ENCODE results near the gene PABPN1. TPM values are rescaled to one million over a fixed set of nuclear protein-coding genes. Genes with fewer than 3 reads are reported as not detected.

PABPN1 gene
- total and polyA plus RNA-seq, 4 experiments from 2014 or later = 91.7 to 196 (median 159) TPM

DNA sequence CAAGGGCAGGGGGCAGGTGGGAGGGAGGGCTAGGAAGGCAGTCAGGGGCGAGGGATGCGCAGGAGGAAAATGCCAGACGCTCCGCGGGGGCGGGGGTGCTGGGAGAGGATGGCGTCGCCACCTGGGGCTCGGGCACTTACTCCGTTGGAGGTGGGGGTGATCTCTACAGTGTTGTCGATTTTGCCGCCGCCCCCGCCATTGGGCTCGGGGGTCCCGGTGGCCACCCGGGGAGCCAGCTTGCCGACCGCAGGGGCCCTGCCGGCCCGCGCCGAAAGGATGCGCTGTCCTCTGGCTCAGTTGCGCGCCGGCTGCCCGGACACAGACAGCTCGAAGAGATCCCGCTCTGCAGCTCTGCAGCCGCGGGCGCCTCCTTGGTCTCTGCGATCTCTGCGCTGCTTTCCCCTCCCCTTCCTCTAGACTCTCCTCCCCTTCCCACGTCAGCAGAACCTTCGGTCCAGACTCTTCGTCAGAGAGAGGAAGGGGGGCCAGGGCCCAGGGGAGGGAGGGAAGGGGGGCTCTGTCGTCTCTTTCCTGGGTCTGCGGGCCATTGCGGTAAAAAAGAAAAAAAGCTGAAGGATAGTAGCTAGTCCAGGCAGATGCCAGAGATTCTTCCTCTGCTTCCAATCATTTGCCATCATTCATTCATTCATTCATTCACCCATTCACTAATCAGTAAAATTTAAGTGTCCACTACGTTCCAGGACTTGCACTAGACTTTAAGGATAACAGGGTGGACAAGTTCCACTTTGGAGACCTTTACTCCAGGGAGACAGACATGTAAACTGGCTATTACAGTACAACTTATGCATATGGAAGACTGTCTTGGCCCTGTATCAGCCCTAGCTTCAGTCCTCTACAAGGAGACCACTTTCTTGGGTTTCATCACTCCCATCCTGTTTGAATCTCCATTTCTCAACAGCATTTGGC, 31.5 kb downstream of the PABPN1 start, which contains the start of gene SLC22A17:
Gene SLC22A17 (minus strand): TSS at position 382 of the 927 bp plus-strand sequence.
- ChIA-PET POLR2A (ENCODE audit: partially characterized antibody) (interaction anchor here (0.6 to 1.8 kb wide), 4 partner anchors 32 to 258 kb away, joined by 3 to 7 read pairs (median 3); partner anchors contain the start of genes ACIN1, C14orf119, HOMEZ and PABPN1), CTCF (ENCODE audit: partially characterized antibody) (interaction anchor here (0.9 to 2.0 kb wide), 3 partner anchors 20 to 28 kb away, joined by 3 to 8 read pairs (median 4); no protein-coding TSS in a partner anchor)
- peaks cover 8 to 24% (median 15%) of the 10 kb centered on the region in 4 donors for H3K4me1 Mint-ChIP-seq
- no peaks in the 10 kb centered on the region for H3K36me3 ChIP-seq (ENCODE audit: insufficient read depth, low read length)
- no peaks in the 10 kb centered on the region for H3K9me3 Mint-ChIP-seq
- peaks cover 4% of the 10 kb centered on the region for H3K27me3 ChIP-seq (ENCODE audit: insufficient read depth, low read length)
- H3K4me3 Mint-ChIP-seq = peak within 1 kb of the TSS; percentile 80 to 91 (median 86)
- H3K4me3 ChIP-seq (ENCODE audit: low read length in 2 of 2) = peak within 1 kb of the TSS; percentile 51 to 56
- peaks cover 7% of the 10 kb centered on the region for H3K4me1 ChIP-seq (ENCODE audit: insufficient read depth, low read length)
- H3K27ac ChIP-seq (ENCODE audit: low read depth, low read length) = no peak within 1 kb of the TSS
- DNase-seq = peak; percentile 48 to 69 (median 50)
- H3K9me3 ChIP-seq (ENCODE audit: control insufficient read depth in 1 of 2, low read length in 2 of 2) = no peaks in the 10 kb centered on the region
- peak within 1 kb of the TSS in 5 of 7 donors; percentile 45 to 86 (median 74) for H3K27ac Mint-ChIP-seq
- intact Hi-C loops (cut with micrococcal nuclease) = loop anchor here (1.0 kb wide), 1 partner anchor 31 kb away; the partner anchor contains the start of gene PABPN1
- no peaks in the 10 kb centered on the region for H3K36me3 Mint-ChIP-seq
- peaks cover 34 to 48% of the 10 kb centered on the region in 2 donors for H3K27me3 Mint-ChIP-seq

- no peaks in the 10 kb centered on the region for H3K9me3 Mint-ChIP-seq
- Histone ChIP-seq H3K27me3 (ENCODE audit: insufficient read depth, low read length) (peaks cover 4% of the 10 kb centered on the region), H3K27ac (ENCODE audit: low read depth, low read length) (no peak overlapping the region), H3K36me3 (ENCODE audit: insufficient read depth, low read length) (no peaks in the 10 kb centered on the region), H3K9me3 (ENCODE audit: control insufficient read depth in 1 of 2, low read length in 2 of 2) (no peaks in the 10 kb centered on the region), H3K4me3 (ENCODE audit: low read length in 2 of 2) (no peak overlapping the region), H3K4me1 (ENCODE audit: insufficient read depth, low read length) (peaks cover 7% of the 10 kb centered on the region)
- DNase-seq = no peak
- intact Hi-C loops (cut with micrococcal nuclease) = no loop called here
- ChIA-PET CTCF (ENCODE audit: partially characterized antibody) (interaction anchor here (0.8 to 2.0 kb wide), 4 partner anchors 20 to 27 kb away, joined by 3 to 8 read pairs (median 4); no protein-coding TSS in a partner anchor), POLR2A (ENCODE audit: partially characterized antibody) (interaction anchor here (1.0 to 1.8 kb wide), 4 partner anchors 33 to 277 kb away, joined by 3 to 7 read pairs (median 3); partner anchors contain the start of genes ACIN1, C14orf119, HOMEZ and PABPN1)
- peak overlapping the region; percentile 80 to 91 (median 86) for H3K4me3 Mint-ChIP-seq
- H3K36me3 Mint-ChIP-seq = no peaks in the 10 kb centered on the region
- H3K4me1 Mint-ChIP-seq = peaks cover 8 to 24% (median 15%) of the 10 kb centered on the region in 4 donors
- H3K27me3 Mint-ChIP-seq = peaks cover 34 to 46% of the 10 kb centered on the region in 2 donors
- peak overlapping the region in 4 of 7 donors; percentile 13 to 86 (median 50) for H3K27ac Mint-ChIP-seq
These were observed 32.1 kb downstream of the PABPN1 start for GRCh38 chr14:23353433-23353780.

GRCh38 chr14:23354990-23355389, 33.7 kb downstream of the PABPN1 start:
- H3K36me3 ChIP-seq (ENCODE audit: insufficient read depth, low read length) = no peaks in the 10 kb centered on the region
- peaks cover 8 to 24% (median 15%) of the 10 kb centered on the region in 4 donors for H3K4me1 Mint-ChIP-seq
- ChIA-PET CTCF (ENCODE audit: partially characterized antibody) (no interaction called here), POLR2A (ENCODE audit: partially characterized antibody) (interaction anchor here (0.7 kb wide), 1 partner anchor 52 kb away, joined by 3 read pairs; the partner anchor contains the start of gene PPP1R3E)
- H3K36me3 Mint-ChIP-seq = no peaks in the 10 kb centered on the region
- H3K9me3 ChIP-seq (ENCODE audit: control insufficient read depth in 1 of 2, low read length in 2 of 2) = no peaks in the 10 kb centered on the region
- H3K27ac ChIP-seq (ENCODE audit: low read depth, low read length) = no peak overlapping the region
- H3K27me3 ChIP-seq (ENCODE audit: insufficient read depth, low read length) = peaks cover 4% of the 10 kb centered on the region
- H3K4me3 Mint-ChIP-seq = no peak overlapping the region
- H3K27ac Mint-ChIP-seq = peak overlapping the region in 1 of 7 donors; percentile 53
- peaks cover 7% of the 10 kb centered on the region for H3K4me1 ChIP-seq (ENCODE audit: insufficient read depth, low read length)
- peaks cover 34 to 43% of the 10 kb centered on the region in 2 donors for H3K27me3 Mint-ChIP-seq
- intact Hi-C loops (cut with micrococcal nuclease) = no loop called here
- no peak for DNase-seq
- H3K9me3 Mint-ChIP-seq = no peaks in the 10 kb centered on the region
- H3K4me3 ChIP-seq (ENCODE audit: low read length in 2 of 2) = no peak overlapping the region

DNA sequence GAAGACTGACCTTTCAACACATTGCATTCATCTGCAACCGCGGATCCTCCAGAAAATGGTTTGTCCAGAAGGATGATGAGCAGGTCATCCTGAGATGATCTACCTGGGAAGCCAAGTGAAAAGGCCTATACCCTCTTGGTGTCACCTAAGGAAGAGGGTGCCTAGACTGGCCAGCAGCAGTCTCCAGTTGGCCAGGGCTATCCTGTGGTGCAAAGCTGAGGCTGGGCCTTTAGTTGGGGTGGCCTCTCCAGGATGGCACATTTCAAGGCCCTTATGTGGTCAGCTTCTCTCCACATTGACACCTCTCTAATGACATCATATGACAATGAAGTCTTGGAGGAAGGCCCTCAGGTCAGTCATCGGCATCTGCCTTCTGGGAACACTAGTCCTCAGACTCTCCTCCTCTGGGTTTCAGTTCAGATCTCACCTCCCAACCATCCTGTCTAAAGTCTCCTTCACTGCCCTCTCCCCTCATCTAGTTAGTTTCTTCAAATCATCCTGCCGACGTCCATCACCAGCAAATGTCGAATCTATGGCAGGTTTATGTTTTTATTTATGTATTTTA, 34.7 kb downstream of the PABPN1 start:
- peaks cover 31 to 36% of the 10 kb centered on the region in 2 donors for H3K27me3 Mint-ChIP-seq
- no peaks in the 10 kb centered on the region for H3K36me3 Mint-ChIP-seq

DNA sequence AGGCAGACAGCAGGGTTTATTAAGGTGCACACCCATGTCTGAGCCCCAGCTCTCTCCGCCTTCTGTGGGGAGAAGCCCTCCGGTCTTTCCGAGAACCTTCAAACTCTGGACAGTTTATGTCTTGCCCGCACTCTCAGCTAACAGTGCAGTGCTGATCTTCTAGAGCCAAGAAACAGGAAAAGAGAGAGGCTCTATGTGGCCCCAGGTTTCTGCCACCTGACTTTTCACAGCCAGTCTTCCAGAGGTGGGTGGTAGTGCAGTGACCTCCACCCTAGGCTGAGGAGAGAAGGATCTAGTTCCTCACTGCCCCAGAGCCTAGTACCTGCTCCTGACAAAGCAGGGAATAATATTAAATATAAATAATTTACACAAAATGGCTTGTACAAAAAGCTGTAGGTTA, 35.4 kb downstream of the PABPN1 start:
- intact Hi-C loops (cut with micrococcal nuclease) = no loop called here
- H3K4me3 ChIP-seq (ENCODE audit: low read length in 2 of 2) = no peak overlapping the region
- Mint-ChIP-seq H3K9me3 (no peaks in the 10 kb centered on the region), H3K27me3 (peaks cover 27 to 35% of the 10 kb centered on the region in 2 donors), H3K4me3 (no peak overlapping the region), H3K4me1 (peaks cover 4 to 13% (median 7%) of the 10 kb centered on the region in 4 donors), H3K36me3 (no peaks in the 10 kb centered on the region), H3K27ac (no peak overlapping the region)
- no peaks in the 10 kb centered on the region for H3K36me3 ChIP-seq (ENCODE audit: insufficient read depth, low read length)
- POLR2A ChIA-PET (ENCODE audit: partially characterized antibody) = no interaction called here
- H3K4me1 ChIP-seq (ENCODE audit: insufficient read depth, low read length) = peaks cover 4% of the 10 kb centered on the region
- no peaks in the 10 kb centered on the region for H3K9me3 ChIP-seq (ENCODE audit: control insufficient read depth in 1 of 2, low read length in 2 of 2)
- CTCF ChIA-PET (ENCODE audit: partially characterized antibody) = no interaction called here
- DNase-seq = no peak
- H3K27ac ChIP-seq (ENCODE audit: low read depth, low read length) = no peak overlapping the region
- H3K27me3 ChIP-seq (ENCODE audit: insufficient read depth, low read length) = peaks cover 4% of the 10 kb centered on the region

More for the DNA sequence above, 34.7 kb downstream of the PABPN1 start:
- Histone ChIP-seq H3K36me3 (ENCODE audit: insufficient read depth, low read length) (no peaks in the 10 kb centered on the region), H3K27me3 (ENCODE audit: insufficient read depth, low read length) (peaks cover 4% of the 10 kb centered on the region), H3K9me3 (ENCODE audit: control insufficient read depth in 1 of 2, low read length in 2 of 2) (no peaks in the 10 kb centered on the region), H3K4me1 (ENCODE audit: insufficient read depth, low read length) (peaks cover 7% of the 10 kb centered on the region), H3K27ac (ENCODE audit: low read depth, low read length) (no peak overlapping the region), H3K4me3 (ENCODE audit: low read length in 2 of 2) (no peak overlapping the region)
- H3K27ac Mint-ChIP-seq = no peak overlapping the region
- H3K9me3 Mint-ChIP-seq = no peaks in the 10 kb centered on the region
- DNase-seq = no peak
- ChIA-PET CTCF (ENCODE audit: partially characterized antibody) (no interaction called here), POLR2A (ENCODE audit: partially characterized antibody) (no interaction called here)
- no peak overlapping the region for H3K4me3 Mint-ChIP-seq
- intact Hi-C loops (cut with micrococcal nuclease) = no loop called here
- H3K4me1 Mint-ChIP-seq = peaks cover 8 to 20% (median 12%) of the 10 kb centered on the region in 4 donors

GRCh38 chr14:23357261-23357660, 36.0 kb downstream of the PABPN1 start:
- no peaks in the 10 kb centered on the region for H3K36me3 ChIP-seq (ENCODE audit: insufficient read depth, low read length)
- POLR2A ChIA-PET (ENCODE audit: partially characterized antibody) = no interaction called here
- H3K27ac Mint-ChIP-seq = no peak overlapping the region

More at GRCh38 chr14:23357261-23357660, 36.0 kb downstream of the PABPN1 start:
- Histone ChIP-seq H3K4me1 (ENCODE audit: insufficient read depth, low read length) (no peaks in the 10 kb centered on the region), H3K27me3 (ENCODE audit: insufficient read depth, low read length) (peaks cover 4% of the 10 kb centered on the region), H3K27ac (ENCODE audit: low read depth, low read length) (no peak overlapping the region), H3K9me3 (ENCODE audit: control insufficient read depth in 1 of 2, low read length in 2 of 2) (no peaks in the 10 kb centered on the region), H3K4me3 (ENCODE audit: low read length in 2 of 2) (no peak overlapping the region)
- peaks cover 4 to 13% (median 7%) of the 10 kb centered on the region in 4 donors for H3K4me1 Mint-ChIP-seq
- no peak for DNase-seq
- CTCF ChIA-PET (ENCODE audit: partially characterized antibody) = interaction anchor here (1.1 kb wide), 1 partner anchor 31 kb away, joined by 3 read pairs; no protein-coding TSS in a partner anchor
- peaks cover 27 to 35% of the 10 kb centered on the region in 2 donors for H3K27me3 Mint-ChIP-seq
- H3K4me3 Mint-ChIP-seq = no peak overlapping the region
- no peaks in the 10 kb centered on the region for H3K9me3 Mint-ChIP-seq
- intact Hi-C loops (cut with micrococcal nuclease) = no loop called here
- no peaks in the 10 kb centered on the region for H3K36me3 Mint-ChIP-seq

All from CD4-positive, alpha-beta memory T cell (primary cell).